ENCODE data around the gene PPP2R2C.

- TF ChIP-seq CTCF (IDR thresholded peaks at IDR 0.05) (no peak), POLR2A (IDR thresholded peaks at IDR 0.05) (no peak)
Observed at GRCh38 chr4:6278801-6279197, 193.6 kb downstream of the PPP2R2C start.

Measured in heart left ventricle (tissue), 13 donors.